Measurements from ENCODE around the gene MCTP2. TPM values are rescaled to one million over a fixed set of nuclear protein-coding genes. Genes with fewer than 3 reads are reported as not detected.

Gene MCTP2
- total RNA-seq, 1 donor: 3.9 TPM

DNA sequence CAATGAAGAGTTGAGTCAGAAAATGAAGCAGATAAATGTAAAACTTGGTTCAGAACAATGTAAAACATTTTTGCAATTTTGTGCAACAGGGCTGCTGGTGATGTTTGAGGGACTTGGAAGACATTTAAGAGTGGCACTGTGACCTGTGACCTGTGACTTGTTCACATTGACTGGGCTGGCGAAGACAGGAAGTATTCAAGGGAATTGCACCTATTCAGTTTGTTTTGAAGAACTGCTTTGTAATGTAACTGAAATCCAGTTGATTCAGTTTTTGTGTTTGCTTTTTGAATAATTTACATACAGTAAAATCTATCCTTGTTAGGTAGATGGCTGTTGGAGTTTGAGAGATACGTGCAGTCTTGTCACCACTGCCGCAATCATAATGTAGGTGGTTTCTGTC, 35.4 kb downstream of the MCTP2 start:
- no peak overlapping the region for H3K4me3 ChIP-seq (ENCODE audit: low read depth, low read length)
- DNase-seq (ENCODE audit: low read depth): no peak
- TF ChIP-seq, protein P1, sequence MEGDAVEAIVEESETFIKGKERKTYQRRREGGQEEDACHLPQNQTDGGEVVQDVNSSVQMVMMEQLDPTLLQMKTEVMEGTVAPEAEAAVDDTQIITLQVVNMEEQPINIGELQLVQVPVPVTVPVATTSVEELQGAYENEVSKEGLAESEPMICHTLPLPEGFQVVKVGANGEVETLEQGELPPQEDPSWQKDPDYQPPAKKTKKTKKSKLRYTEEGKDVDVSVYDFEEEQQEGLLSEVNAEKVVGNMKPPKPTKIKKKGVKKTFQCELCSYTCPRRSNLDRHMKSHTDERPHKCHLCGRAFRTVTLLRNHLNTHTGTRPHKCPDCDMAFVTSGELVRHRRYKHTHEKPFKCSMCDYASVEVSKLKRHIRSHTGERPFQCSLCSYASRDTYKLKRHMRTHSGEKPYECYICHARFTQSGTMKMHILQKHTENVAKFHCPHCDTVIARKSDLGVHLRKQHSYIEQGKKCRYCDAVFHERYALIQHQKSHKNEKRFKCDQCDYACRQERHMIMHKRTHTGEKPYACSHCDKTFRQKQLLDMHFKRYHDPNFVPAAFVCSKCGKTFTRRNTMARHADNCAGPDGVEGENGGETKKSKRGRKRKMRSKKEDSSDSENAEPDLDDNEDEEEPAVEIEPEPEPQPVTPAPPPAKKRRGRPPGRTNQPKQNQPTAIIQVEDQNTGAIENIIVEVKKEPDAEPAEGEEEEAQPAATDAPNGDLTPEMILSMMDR (IDR thresholded peaks at IDR 0.05; ENCODE audit: insufficient read depth, low read length): no peak

DNA sequence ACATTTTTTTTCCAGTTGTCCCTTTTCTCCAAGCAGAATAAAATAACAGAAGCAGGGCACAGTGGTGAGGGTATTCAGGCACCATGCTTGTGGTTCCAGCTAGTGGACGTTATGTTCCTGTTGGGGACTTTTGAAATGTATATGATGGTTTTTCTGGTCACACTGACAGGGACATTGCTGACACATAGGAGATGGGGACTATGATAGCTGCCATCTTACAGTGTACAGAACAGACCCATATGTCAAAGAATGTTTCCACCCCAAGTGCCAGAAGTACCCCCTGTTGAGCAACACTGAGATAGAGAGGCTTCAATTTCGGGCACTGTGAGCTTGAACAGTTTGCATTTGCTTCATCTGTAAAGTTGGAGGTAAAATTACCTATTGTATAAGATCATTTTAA, 38.6 kb downstream of the MCTP2 start:
- DNase-seq (ENCODE audit: low read depth): no peak
- H3K4me3 ChIP-seq (ENCODE audit: low read depth, low read length): no peak overlapping the region
- TF ChIP-seq, protein P1 (IDR thresholded peaks at IDR 0.05; ENCODE audit: insufficient read depth, low read length): no peak

DNA sequence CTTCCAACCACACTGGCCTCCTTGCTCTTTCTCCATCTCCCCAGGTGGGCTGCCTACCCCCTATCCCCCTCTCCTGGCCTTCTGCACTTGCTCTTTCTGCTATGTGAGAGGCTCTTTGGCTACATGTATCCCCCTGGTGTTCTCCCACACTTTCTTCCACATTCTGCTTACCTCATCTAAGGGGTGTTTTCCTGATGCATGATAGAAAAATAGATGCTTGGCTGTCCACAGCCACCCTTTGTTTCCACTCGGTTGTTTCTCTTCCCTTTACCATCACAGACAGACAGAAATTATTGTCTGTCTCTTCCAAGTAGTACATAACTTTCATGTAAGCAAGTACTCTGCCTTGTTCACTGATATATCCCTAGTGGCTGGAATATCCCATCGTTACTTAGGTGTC, 39.2 kb downstream of the MCTP2 start:
- TF ChIP-seq, protein P1 (IDR thresholded peaks at IDR 0.05; ENCODE audit: insufficient read depth, low read length): no peak
- no peak for DNase-seq (ENCODE audit: low read depth)
- H3K4me3 ChIP-seq (ENCODE audit: low read depth, low read length): no peak overlapping the region

DNA sequence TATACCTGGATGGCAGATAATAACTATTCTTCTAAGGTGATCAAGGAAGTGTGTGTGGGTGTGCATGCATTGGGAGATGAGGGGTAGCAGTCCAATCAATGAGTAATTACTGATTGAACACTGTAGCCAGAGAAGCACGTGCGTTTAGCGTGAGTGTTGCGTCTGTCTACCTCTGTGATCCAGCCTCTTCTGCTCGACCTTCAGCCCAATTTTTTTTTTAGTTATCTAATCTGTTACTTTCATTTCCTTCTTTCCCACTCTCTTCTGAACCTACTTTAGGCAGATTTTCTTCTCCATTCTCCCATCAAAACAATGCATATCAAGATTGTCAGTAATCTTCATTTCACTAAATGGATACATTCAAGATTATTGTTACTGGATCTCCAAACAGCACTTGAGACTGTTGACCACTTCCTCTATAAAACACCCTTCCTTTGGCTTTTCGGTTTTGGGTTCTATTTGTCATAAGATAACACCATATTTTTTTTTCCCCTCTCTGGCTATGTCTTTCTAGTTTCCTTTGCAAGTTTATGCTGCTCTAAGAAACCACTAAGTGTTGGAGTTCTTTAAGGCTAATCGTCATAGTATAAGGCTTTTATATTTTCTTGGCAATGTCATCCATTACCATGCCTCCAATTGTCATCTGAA, 41.0 kb downstream of the MCTP2 start:
- TF ChIP-seq, protein P1 (IDR thresholded peaks at IDR 0.05; ENCODE audit: insufficient read depth, low read length): no peak
- no peak overlapping the region for H3K4me3 ChIP-seq (ENCODE audit: low read depth, low read length)
- no peak for DNase-seq (ENCODE audit: low read depth)

DNA sequence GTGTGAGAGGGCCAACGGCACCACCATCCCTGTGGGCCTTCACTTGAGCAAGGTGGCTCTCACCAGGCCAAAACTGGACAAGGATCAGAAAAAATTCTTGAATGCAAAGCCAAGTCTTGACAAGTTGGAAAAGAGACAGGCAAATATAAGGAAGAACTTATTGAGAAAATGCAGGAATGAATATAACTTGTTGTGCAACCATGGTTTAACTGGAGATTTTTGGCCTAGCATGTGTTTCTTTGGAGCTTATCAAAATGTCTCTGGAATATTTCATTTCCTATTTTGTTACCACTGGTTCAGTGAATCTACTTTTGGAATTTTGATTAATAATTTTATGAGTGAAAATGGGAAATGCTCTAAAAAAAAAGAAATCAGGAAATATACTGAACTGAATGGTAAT, 42.5 kb downstream of the MCTP2 start:
- TF ChIP-seq, protein P1 (IDR thresholded peaks at IDR 0.05; ENCODE audit: insufficient read depth, low read length): no peak
- no peak for DNase-seq (ENCODE audit: low read depth)
- H3K4me3 ChIP-seq (ENCODE audit: low read depth, low read length): no peak overlapping the region

DNA sequence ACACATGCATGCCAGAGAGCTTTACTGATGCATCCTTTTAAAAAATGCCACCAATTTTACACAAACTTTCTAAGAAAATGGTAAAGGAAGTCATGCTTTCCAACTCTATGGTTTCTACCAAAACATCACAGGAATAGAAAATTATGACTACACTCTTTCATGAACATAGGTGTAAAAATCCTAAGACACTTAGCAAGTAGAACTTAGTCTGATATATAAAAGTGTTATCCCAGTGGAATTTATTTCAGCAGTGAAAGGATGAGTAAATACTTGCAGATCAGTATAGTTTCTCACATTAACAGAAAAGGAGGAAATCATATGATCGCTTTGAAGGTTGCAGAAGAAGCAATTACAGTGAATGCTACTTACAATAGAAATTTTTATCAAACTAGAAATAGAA, 43.4 kb downstream of the MCTP2 start:
- DNase-seq (ENCODE audit: low read depth): no peak
- TF ChIP-seq, protein P1 (IDR thresholded peaks at IDR 0.05; ENCODE audit: insufficient read depth, low read length): no peak
- H3K4me3 ChIP-seq (ENCODE audit: low read depth, low read length): no peak overlapping the region

DNA sequence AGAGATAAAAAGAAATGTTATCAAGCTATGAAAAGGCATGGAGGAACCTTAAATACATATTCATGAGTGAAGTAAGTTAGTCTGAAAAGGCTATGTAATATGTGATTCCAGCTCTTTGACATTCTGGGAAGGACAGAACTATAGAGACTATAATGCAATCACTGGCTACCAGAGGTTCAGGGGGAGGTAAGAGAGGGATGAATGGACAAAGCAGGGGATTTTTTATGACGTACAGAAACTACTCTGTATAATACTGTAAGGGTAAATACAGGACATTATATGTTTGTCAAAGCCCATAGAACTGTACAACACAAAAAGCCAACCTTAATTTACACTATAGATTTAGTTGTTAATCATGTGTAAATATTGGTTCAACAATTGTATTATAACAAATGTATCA, 46.1 kb downstream of the MCTP2 start:
- DNase-seq (ENCODE audit: low read depth): no peak
- TF ChIP-seq, protein P1 (IDR thresholded peaks at IDR 0.05; ENCODE audit: insufficient read depth, low read length): no peak
- H3K4me3 ChIP-seq (ENCODE audit: low read depth, low read length): no peak overlapping the region

Data from fibroblast of the aortic adventitia (primary cell).